Measurements from ENCODE around the gene PPL.

The PPL gene

GRCh38 chr16:4832698-4833343, 104.1 kb downstream of the PPL start:
- ChIA-PET POLR2A (ENCODE audit: low non-redundant PET) (no interaction called here), CTCF (no interaction called here)
- H3K27ac ChIP-seq, result no peak overlapping the region
- no peak for DNase-seq (ENCODE audit: low spot score)
- no peak for TF ChIP-seq CTCF (conservative IDR thresholded peaks at IDR 0.05; ENCODE audit: low read depth)
